C4-2B (cell line): Measurements from ENCODE around the gene LRRC27.

Source experiments
- ZFX ChIP-seq: fragments of 450-650 bp; IDR thresholded peaks from 2 replicates; pipeline ENCODE4 v1.6.1; 2017
- TF ChIP-seq, protein P1 (sequence below): fragments of 450-650 bp; conservative IDR thresholded peaks from 2 replicates; pipeline ENCODE4 v1.5.1; 2017; ENCODE audit warnings: mild to moderate bottlenecking

DNA sequence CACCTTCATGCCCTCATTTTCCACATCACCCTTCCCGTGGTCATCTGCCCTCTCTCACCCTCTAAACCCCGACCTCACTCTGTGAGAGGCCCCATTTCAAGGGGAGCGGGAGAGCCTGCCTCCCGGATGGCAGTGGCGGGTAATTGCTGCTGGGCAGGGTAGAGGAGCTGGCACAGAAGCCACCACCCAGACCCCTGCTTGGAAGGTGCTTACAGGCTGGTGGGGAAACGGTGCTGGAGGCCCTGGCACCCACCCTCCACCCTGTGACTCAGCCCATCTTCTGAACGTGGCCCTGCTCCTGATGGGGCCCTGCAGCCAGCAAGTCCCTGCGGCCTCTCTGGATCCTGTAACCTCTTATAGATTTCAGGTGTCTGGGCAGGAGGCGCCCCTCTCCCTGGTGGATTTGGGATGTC lies 54.4 kb downstream of the LRRC27 start:
- TF ChIP-seq, protein P1, sequence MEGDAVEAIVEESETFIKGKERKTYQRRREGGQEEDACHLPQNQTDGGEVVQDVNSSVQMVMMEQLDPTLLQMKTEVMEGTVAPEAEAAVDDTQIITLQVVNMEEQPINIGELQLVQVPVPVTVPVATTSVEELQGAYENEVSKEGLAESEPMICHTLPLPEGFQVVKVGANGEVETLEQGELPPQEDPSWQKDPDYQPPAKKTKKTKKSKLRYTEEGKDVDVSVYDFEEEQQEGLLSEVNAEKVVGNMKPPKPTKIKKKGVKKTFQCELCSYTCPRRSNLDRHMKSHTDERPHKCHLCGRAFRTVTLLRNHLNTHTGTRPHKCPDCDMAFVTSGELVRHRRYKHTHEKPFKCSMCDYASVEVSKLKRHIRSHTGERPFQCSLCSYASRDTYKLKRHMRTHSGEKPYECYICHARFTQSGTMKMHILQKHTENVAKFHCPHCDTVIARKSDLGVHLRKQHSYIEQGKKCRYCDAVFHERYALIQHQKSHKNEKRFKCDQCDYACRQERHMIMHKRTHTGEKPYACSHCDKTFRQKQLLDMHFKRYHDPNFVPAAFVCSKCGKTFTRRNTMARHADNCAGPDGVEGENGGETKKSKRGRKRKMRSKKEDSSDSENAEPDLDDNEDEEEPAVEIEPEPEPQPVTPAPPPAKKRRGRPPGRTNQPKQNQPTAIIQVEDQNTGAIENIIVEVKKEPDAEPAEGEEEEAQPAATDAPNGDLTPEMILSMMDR: no peak
- no peak for TF ChIP-seq ZFX
